ENCODE measurements around the gene PDS5B.

PDS5B gene

GRCh38 chr13:32610977-32611376 is 24.7 kb downstream of the PDS5B start:
- H3K9me3 ChIP-seq (ENCODE audit: control insufficient read depth, insufficient read depth, low read depth, low read length), result no peaks in the 10 kb centered on the region
- ChIA-PET POLR2A (no interaction called here), CTCF (no interaction called here)

GRCh38 chr13:32616883-32617511 is 30.7 kb downstream of the PDS5B start:
- Histone ChIP-seq H3K9me3 (ENCODE audit: control insufficient read depth, insufficient read depth, low read depth, low read length) (no peaks in the 10 kb centered on the region), H3K27ac (ENCODE audit: extremely low read depth, low read depth, low read length) (no peak overlapping the region), H3K4me3 (ENCODE audit: low read depth, low read length) (no peak overlapping the region), H3K36me3 (ENCODE audit: control insufficient read depth in 2 of 2, insufficient read depth in 1 of 2, low read length in 2 of 2) (no peaks in the 10 kb centered on the region), H3K4me1 (ENCODE audit: control insufficient read depth, insufficient read depth, low read length) (no peaks in the 10 kb centered on the region)
- POLR2A ChIA-PET, result no interaction called here
- CTCF ChIA-PET, result interaction anchor here (1.1 kb wide), 1 partner anchor 13 kb away, joined by 4 read pairs; no protein-coding TSS in a partner anchor
- TF ChIP-seq WT1 (tag by site-specific recombination; IDR thresholded peaks at IDR 0.05) (no peak), SETDB1 (IDR thresholded peaks at IDR 0.05; ENCODE audit: insufficient read length, low read length) (no peak), ZNF530 (tag by site-specific recombination; IDR thresholded peaks at IDR 0.05; ENCODE audit: low read depth) (no peak), ZNF639 (tag by site-specific recombination; IDR thresholded peaks at IDR 0.05) (no peak), ZNF658 (tag by site-specific recombination; IDR thresholded peaks at IDR 0.05) (no peak), BCL6B (tag by site-specific recombination; IDR thresholded peaks at IDR 0.05) (no peak), PRDM10 (tag by site-specific recombination; IDR thresholded peaks at IDR 0.05) (no peak), ZNF366 (tag by site-specific recombination; conservative IDR thresholded peaks at IDR 0.05) (no peak), ZNF274 (IDR thresholded peaks at IDR 0.05; ENCODE audit: low read length) (no peak), ZNF274 (tag by site-specific recombination; IDR thresholded peaks at IDR 0.05; ENCODE audit: borderline replicate concordance) (no peak), FEZF1 (tag by site-specific recombination; IDR thresholded peaks at IDR 0.05) (no peak)

More at GRCh38 chr13:32610977-32611376, 24.7 kb downstream of the PDS5B start:
- TF ChIP-seq GFI1B (tag by site-specific recombination; IDR thresholded peaks at IDR 0.05) (no peak), IKZF3 (tag by site-specific recombination; IDR thresholded peaks at IDR 0.05) (no peak), PRDM10 (tag by site-specific recombination; IDR thresholded peaks at IDR 0.05) (no peak), ZNF521 (tag by site-specific recombination; IDR thresholded peaks at IDR 0.05) (no peak), ZNF629 (tag by site-specific recombination; IDR thresholded peaks at IDR 0.05) (no peak), ZSCAN4 (tag by site-specific recombination; IDR thresholded peaks at IDR 0.05) (no peak), ZNF175 (tag by site-specific recombination; IDR thresholded peaks at IDR 0.05) (no peak), ZNF830 (tag by site-specific recombination; IDR thresholded peaks at IDR 0.05; ENCODE audit: low read depth) (no peak), SCRT2 (tag by site-specific recombination; IDR thresholded peaks at IDR 0.05) (no peak), ZNF624 (tag by site-specific recombination; IDR thresholded peaks at IDR 0.05) (no peak), ZNF404 (tag by site-specific recombination; IDR thresholded peaks at IDR 0.05) (no peak)
- no peak overlapping the region for H3K4me3 ChIP-seq (ENCODE audit: low read depth, low read length)
- H3K27ac ChIP-seq (ENCODE audit: extremely low read depth, low read depth, low read length), result no peak overlapping the region
- H3K36me3 ChIP-seq (ENCODE audit: control insufficient read depth in 2 of 2, insufficient read depth in 1 of 2, low read length in 2 of 2), result no peaks in the 10 kb centered on the region
- H3K4me1 ChIP-seq (ENCODE audit: control insufficient read depth, insufficient read depth, low read length), result no peaks in the 10 kb centered on the region

Data from HEK293 (cell line).